DOHH2 (cell line): Measurements from ENCODE around the gene CDH4.

ENCODE experiments used
- H3F3A ChIP-seq: fragments of 200-600 bp; sonication (generic), shearing (Covaris generic); 2 replicates; pipeline ENCODE4 v1.6.0; 2016; ENCODE audit warnings: antibody characterized with exemption, mild to moderate bottlenecking; ENCODE audit not compliant: control insufficient read depth, insufficient read depth
- H3K27ac ChIP-seq: fragments of 200-600 bp; sonication (generic); 2 replicates; pipeline ENCODE4 v1.5.1; 2014; ENCODE audit warnings: low read depth, mild to moderate bottlenecking, low read length, moderate library complexity
- H3K27me3 ChIP-seq: fragments of 200-600 bp; sonication (generic); 2 replicates; pipeline ENCODE4 v1.6.1; 2014; ENCODE audit warnings: mild to moderate bottlenecking, low read length, mixed read lengths; ENCODE audit not compliant: control insufficient read depth
- H3K36me3 ChIP-seq: fragments of 200-600 bp; sonication (generic); 2 replicates; pipeline ENCODE4 v1.6.1; 2014; ENCODE audit warnings: mild to moderate bottlenecking, low read length, moderate library complexity, mixed read lengths; ENCODE audit not compliant: control insufficient read depth
- H3K4me1 ChIP-seq: fragments of 200-600 bp; sonication (generic); 2 replicates; pipeline ENCODE4 v1.6.1; 2014; ENCODE audit warnings: mild to moderate bottlenecking, low read length, mixed read lengths; ENCODE audit not compliant: control insufficient read depth
- H3K4me2 ChIP-seq: fragments of 200-600 bp; sonication (generic); 2 replicates; pipeline ENCODE4 v1.6.0; 2014; ENCODE audit warnings: mild to moderate bottlenecking, low read length, moderate library complexity
- H3K4me3 ChIP-seq: fragments of 200-600 bp; sonication (generic); 2 replicates; pipeline ENCODE4 v1.5.1; 2014; ENCODE audit warnings: mild to moderate bottlenecking, low read length, mixed read lengths
- H3K79me2 ChIP-seq: fragments of 200-600 bp; sonication (generic); 2 replicates; pipeline ENCODE4 v1.6.1; 2014; ENCODE audit warnings: mild to moderate bottlenecking, low read length, mixed read lengths; ENCODE audit not compliant: control insufficient read depth
- H3K9me2 ChIP-seq: fragments of 200-600 bp; sonication (generic); replicated peaks from 2 replicates; pipeline ENCODE4 v1.6.1; 2014; ENCODE audit warnings: mild to moderate bottlenecking, low read length, mixed read lengths; ENCODE audit not compliant: control insufficient read depth
- H3K9me3 ChIP-seq: fragments of 200-600 bp; sonication (generic); 2 replicates; pipeline ENCODE4 v1.6.1; 2014; ENCODE audit warnings: antibody characterized with exemption, low read length, mixed read lengths; ENCODE audit not compliant: control insufficient read depth, insufficient read depth
- H4K20me1 ChIP-seq: fragments of 200-600 bp; sonication (generic); 2 replicates; pipeline ENCODE4 v1.6.0; 2014; ENCODE audit warnings: low read depth, mild to moderate bottlenecking, antibody characterized with exemption, low read length, moderate library complexity; ENCODE audit not compliant: control insufficient read depth, insufficient read depth
- CTCF ChIP-seq: fragments of 200-600 bp; sonication (generic); IDR thresholded peaks from one replicate; pipeline ENCODE4 v1.5.1; 2014; ENCODE audit warnings: antibody characterized with exemption, mild to moderate bottlenecking, low read depth, low read length; ENCODE audit not compliant: poor library complexity, severe bottlenecking
- EZH2phosphoT487 ChIP-seq: fragments of 200-600 bp; sonication (generic); IDR thresholded peaks from 2 replicates; pipeline ENCODE4 v1.6.1; 2017; ENCODE audit warnings: borderline replicate concordance, mild to moderate bottlenecking, antibody characterized with exemption, low read length, moderate library complexity, mixed read lengths

CDH4 gene

GRCh38 chr20:61569825-61570224 lies 317.8 kb downstream of the CDH4 start:
- Histone ChIP-seq H3K4me2 (no peak overlapping the region), H3K4me3 (no peak overlapping the region), H3K27ac (no peak overlapping the region), H3K27me3 (no peaks in the 10 kb centered on the region), H4K20me1 (no peaks in the 10 kb centered on the region), H3K36me3 (no peaks in the 10 kb centered on the region), H3F3A (no peaks in the 10 kb centered on the region), H3K9me3 (no peaks in the 10 kb centered on the region), H3K4me1 (no peaks in the 10 kb centered on the region), H3K79me2 (no peaks in the 10 kb centered on the region), H3K9me2 (no peaks in the 10 kb centered on the region)
- TF ChIP-seq CTCF (no peak), EZH2phosphoT487 (no peak)

GRCh38 chr20:61570646-61571195 lies 318.7 kb downstream of the CDH4 start:
- H3F3A ChIP-seq: no peaks in the 10 kb centered on the region
- H3K4me2 ChIP-seq: no peak overlapping the region
- no peaks in the 10 kb centered on the region for H4K20me1 ChIP-seq
- no peak overlapping the region for H3K4me3 ChIP-seq
- H3K27me3 ChIP-seq: no peaks in the 10 kb centered on the region
- no peaks in the 10 kb centered on the region for H3K9me2 ChIP-seq
- H3K4me1 ChIP-seq: no peaks in the 10 kb centered on the region
- no peak for TF ChIP-seq CTCF
- no peak for TF ChIP-seq EZH2phosphoT487
- no peaks in the 10 kb centered on the region for H3K79me2 ChIP-seq
- no peaks in the 10 kb centered on the region for H3K9me3 ChIP-seq
- no peaks in the 10 kb centered on the region for H3K36me3 ChIP-seq
- H3K27ac ChIP-seq: no peak overlapping the region

GRCh38 chr20:61571221-61571620 lies 319.2 kb downstream of the CDH4 start:
- no peaks in the 10 kb centered on the region for H3K27me3 ChIP-seq

More at GRCh38 chr20:61571221-61571620, 319.2 kb downstream of the CDH4 start:
- H3K4me2 ChIP-seq: no peak overlapping the region
- H3K9me2 ChIP-seq: no peaks in the 10 kb centered on the region
- H3K9me3 ChIP-seq: no peaks in the 10 kb centered on the region
- no peaks in the 10 kb centered on the region for H3K36me3 ChIP-seq
- H4K20me1 ChIP-seq: no peaks in the 10 kb centered on the region
- H3K79me2 ChIP-seq: no peaks in the 10 kb centered on the region
- no peak overlapping the region for H3K4me3 ChIP-seq
- no peaks in the 10 kb centered on the region for H3F3A ChIP-seq
- no peak overlapping the region for H3K27ac ChIP-seq
- H3K4me1 ChIP-seq: no peaks in the 10 kb centered on the region
- TF ChIP-seq CTCF: no peak
- no peak for TF ChIP-seq EZH2phosphoT487
